C1 segment of cervical spinal cord (tissue), 14 donors: Measurements from ENCODE around the gene UNK.
"Not testable (repeated sequence)": the region's sequence is repeated elsewhere in the genome, so short reads cannot be mapped to it uniquely, and the experiment has no call there.

ENCODE experiments used
- DNase-seq, 14 donors: peaks; one replicate each; lab custom pipeline; 2025; lab: John Stamatoyannopoulos, UW

The UNK gene

DNA sequence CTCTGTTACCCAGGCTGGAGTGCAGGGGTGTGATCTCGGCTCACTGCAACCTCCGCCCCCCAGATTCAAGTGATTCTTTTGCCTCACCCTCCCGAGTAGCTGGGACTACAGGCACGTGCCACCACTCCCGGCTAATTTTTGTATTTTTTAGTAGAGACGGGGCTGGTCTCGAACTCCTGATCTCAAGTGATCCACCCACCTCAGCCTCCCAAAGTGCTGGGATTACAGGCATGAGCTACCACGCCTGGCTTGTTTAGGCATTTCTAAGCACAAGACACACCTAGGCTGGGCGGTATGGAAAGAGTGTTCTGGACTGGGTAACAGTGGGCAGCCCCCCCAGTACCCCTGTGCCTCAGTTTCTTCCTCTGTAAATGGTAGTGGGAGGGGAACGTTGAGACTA is 85.6 kb downstream of the UNK start:
- DNase-seq: not testable (repeated sequence)

DNA sequence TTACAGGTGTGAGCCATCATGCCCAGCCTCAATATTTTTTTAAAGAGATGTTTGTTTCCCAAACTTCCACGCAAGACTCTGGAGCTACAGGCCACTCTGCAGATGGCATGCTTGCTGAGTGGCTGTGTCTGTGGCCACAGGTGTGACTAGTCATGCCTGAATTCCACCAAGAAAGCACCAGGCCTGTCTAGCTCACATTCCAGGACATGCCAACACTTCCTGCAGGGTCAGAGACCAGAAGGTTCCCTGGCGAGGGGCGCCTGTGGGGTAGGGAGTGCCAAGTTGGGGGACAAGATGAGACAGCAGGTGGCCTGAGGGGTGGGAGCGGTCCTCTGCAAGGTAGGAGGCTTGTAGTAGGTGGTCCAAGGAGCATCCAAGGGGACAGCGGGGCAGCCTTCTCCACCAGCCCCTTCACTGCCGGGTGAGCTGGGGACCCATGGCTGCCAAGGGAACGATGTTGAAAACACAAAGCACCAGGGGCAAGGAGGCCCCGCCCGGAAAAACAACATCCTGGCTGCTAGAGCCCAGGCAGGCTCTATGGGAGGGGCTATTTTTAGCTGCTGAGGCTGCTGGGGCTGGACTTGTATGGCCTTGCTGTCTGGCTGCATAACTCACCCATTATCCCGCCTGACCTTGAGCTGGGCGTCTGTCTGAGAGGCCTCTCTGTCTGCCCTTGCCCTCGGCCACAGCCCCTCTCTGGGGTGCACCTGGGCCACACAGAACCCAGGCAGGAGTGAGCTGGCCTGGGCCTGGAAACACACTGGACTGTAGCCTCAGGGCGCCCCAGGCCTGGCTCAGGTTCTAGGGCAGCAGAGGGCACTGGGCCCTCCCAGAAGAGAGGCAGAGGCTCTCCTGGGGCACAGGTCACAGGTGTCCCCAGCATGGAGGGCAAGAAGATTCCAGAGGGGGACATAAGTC is 88.1 kb downstream of the UNK start:
- peak in 6 of 14 donors; percentile 19 to 61 (median 31) for DNase-seq

DNA sequence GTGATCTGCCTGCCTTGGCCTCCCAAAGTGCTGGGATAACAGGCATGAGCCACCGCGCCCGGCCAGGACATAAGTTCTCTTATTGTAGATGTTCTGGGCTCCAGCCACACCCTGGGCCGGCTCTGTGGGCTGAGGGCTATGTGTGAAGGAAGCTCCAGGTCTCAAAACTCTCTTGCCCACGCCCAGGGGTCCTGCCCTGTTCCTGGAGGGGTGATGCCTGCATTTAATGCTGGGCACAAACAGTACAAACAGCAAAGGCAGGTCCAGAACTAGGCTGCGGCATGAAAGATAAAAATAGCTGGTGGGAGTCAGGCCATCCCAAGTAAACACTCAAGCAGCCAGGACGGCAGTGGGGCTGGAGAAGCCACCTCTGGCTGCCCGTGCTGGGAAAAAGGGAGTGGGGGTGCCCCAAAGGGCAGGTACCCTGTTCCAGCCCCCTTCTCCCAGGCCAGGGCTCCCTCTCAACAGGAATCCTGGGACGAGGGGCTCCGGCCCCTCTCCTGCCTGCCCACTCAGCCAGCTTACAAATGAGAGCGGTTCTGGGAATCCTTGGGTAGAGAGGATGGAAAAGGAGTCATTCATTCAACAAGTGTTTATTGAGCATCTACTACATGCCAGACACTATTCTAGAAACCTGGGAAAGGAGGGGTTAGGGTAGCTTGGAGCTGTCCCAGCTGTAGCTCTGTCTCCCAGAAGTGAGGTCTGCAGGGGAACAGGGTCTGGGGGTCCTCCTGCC is 89.1 kb downstream of the UNK start:
- no peak for DNase-seq

- no peak for DNase-seq
These were observed 89.9 kb downstream of the UNK start for GRCh38 chr17:75874323-75875181.
